Retinal pigment epithelial cell (primary cell): ENCODE data around the gene DYNLT2.
"Not testable (repeated sequence)": the region's sequence is repeated elsewhere in the genome, so short reads cannot be mapped to it uniquely, and the experiment has no call there.

Experiments used
- DNase-seq: peaks from one replicate; pipeline ENCODE4 v3.0.0-alpha.2; 2010; ENCODE audit warnings: low read depth
- H3K4me3 ChIP-seq: 2 replicates; pipeline ENCODE4 v1.5.1; 2011; ENCODE audit warnings: mild to moderate bottlenecking, low read length, control low read depth, moderate library complexity
- TF ChIP-seq, protein P1 (sequence below): conservative IDR thresholded peaks from 2 replicates; pipeline ENCODE4 v1.5.1; 2011; ENCODE audit warnings: low read depth, low read length, control low read depth, inconsistent platforms

The DYNLT2 gene

DNA sequence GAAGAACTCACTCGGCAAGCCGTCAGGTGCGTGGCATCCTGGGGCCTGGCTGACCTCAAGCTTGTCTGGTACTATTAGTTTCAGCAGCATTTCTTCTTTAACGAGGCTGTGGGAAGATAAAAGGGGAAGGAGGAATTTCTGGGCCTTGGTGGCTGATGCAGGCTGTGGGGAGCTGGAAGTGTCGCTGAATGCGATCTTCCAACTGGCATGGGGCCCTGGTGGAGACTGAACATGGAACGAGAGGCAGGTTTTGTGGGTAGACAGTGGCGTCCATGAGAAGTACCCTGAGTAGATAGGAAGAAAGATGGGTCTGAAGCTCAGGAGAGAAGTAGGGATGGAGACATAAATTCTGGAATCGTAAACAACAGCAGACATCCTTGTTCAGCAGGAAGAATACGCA lies 23.9 kb upstream of the DYNLT2 start:
- H3K4me3 ChIP-seq: no peak overlapping the region
- TF ChIP-seq, protein P1, sequence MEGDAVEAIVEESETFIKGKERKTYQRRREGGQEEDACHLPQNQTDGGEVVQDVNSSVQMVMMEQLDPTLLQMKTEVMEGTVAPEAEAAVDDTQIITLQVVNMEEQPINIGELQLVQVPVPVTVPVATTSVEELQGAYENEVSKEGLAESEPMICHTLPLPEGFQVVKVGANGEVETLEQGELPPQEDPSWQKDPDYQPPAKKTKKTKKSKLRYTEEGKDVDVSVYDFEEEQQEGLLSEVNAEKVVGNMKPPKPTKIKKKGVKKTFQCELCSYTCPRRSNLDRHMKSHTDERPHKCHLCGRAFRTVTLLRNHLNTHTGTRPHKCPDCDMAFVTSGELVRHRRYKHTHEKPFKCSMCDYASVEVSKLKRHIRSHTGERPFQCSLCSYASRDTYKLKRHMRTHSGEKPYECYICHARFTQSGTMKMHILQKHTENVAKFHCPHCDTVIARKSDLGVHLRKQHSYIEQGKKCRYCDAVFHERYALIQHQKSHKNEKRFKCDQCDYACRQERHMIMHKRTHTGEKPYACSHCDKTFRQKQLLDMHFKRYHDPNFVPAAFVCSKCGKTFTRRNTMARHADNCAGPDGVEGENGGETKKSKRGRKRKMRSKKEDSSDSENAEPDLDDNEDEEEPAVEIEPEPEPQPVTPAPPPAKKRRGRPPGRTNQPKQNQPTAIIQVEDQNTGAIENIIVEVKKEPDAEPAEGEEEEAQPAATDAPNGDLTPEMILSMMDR: no peak
- DNase-seq: no peak

DNA sequence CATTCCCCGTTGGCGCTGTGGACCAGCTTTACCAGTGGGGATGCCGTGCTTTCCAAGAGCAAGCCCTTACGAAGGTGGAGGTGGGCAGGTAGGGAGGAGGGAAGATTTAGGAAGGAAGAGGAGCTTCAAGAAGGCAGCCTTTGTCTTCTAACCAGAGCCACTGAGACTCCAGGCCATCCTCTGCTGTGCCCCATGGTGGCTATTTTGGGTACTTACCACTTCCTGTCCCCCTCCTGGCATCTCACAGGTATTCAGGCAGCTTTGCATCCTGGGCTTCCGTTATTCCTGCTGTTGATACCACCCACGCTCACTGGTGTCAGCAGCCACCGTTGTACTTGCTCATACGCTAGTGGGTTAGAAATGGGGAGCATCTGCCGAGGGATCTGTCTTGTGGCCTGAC lies 23.0 kb upstream of the DYNLT2 start:
- TF ChIP-seq, protein P1: no peak
- DNase-seq: no peak
- no peak overlapping the region for H3K4me3 ChIP-seq

DNA sequence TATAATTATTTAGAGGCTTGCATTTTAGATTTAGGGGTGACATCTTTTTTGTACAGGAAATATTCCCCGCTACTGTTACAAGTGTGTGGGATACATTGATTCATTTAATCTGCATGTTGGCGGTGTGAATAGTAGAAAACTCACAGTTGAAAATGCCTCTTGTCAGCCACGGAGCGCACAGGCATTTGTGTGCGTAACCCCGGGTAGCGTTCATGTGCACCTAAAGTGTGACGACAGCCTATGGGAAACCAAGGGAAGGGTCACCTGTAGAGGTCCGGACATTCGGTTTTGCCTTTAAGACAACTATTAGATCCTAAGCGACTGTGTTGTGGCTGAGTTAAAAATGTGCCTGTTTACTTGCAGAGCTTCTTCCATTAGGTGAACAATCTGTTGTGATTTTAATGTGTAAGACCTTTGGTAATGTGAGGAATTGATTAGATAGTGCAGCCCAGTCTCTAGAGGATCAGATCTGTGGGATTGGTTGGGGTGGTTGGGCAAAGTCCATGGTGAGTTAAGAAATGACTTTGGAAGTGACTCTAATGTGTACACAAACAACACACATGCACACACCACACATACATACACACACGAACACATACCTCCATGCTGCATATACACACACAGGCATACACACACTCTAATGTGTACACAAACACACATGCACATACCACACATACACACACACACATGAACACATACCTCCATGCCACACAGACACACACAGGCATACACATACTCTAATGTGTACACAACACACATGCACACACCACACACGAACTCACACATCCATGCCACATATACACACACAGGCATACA lies 15.8 kb upstream of the DYNLT2 start:
- DNase-seq: no peak
- TF ChIP-seq, protein P1: no peak
- no peak overlapping the region for H3K4me3 ChIP-seq

DNA sequence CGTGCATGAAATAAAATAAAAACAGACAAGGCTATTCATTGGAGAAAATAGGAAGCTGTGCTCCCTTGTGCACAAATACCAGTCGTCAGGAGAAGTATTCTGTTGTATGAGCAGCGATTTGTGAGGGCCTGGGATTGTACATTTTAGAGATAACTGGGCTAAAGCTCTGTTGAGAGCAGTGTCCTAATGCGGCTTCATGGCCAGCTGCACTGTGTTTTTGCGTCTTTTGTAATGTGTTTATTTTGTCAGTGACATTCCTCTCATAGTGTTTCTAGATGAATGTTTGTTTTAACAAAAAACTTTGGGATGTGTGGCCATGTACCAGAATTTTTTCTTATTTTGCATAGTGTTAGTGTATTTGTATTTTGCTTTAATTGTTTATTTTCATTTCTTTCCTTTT lies 14.9 kb upstream of the DYNLT2 start:
- H3K4me3 ChIP-seq: no peak overlapping the region
- TF ChIP-seq, protein P1: no peak
- DNase-seq: no peak

DNA sequence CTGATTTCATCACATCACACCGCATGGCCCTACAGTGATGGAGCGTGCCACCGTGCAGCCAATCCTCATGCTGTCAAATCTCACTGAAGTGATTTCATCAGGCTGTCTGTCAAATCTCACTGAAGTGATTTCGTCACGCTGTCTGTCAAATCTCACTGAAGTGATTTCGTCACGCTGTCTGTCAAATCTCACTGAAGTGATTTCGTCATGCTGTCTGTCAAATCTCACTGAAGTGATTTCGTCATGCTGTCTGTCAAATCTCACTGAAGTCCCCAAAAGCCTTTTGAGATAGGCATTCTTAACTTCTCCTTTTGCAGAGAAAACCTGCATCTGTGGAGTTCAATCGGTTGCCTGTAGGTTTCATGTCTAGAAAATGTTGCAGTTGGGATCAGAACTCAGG lies 14.4 kb upstream of the DYNLT2 start:
- DNase-seq, H3K4me3 ChIP-seq: not testable (repeated sequence)

DNA sequence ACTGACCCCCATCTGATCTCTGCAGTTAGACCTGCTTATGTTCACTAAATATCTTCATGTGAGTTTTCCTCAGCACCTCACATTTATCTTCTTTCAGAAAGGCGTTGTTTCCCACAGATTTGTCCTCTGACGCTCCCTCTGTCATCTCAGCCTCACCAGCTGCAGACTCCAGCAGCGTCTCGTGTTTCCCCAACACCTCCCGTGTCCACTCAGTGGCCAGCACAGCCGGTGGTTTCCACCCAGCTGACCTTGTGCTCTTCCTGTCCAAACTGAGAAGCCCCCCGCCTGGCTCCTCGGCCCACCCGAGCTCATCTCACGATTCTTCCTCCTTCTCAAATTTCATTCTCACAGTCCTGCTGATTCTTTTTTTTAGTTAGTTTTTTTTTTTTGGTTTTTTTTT lies 12.5 kb upstream of the DYNLT2 start:
- TF ChIP-seq, protein P1: no peak
- no peak overlapping the region for H3K4me3 ChIP-seq
- DNase-seq: no peak

DNA sequence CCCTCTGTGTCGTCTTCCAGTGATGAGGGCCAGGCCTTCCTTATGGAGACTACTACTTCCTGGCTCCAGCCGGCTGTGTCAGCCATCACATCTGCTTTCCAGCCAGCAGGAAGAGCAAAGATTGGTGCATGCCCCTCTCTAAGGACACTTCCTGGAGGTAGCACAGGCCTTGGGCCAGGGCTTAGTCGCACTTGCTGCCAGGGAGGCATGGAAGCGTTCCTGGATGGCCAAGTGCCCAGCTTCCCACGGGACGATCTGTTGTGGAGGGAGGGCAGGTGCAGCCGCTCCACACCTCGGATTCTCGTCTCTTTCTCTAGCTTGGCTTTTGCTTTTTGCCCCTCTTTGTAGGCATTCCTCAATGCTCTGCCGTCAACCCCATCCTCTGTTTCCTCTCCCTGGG lies 11.9 kb upstream of the DYNLT2 start:
- H3K4me3 ChIP-seq: no peak overlapping the region
- DNase-seq: no peak
- TF ChIP-seq, protein P1: no peak
